IPS-11a (cell line): ENCODE measurements around the gene IQSEC1.
A peak's percentile ranks its signal among the peaks of the same experiment; 100 is the strongest.
"Not testable (repeated sequence)": the region's sequence is repeated elsewhere in the genome, so short reads cannot be mapped to it uniquely, and the experiment has no call there.

Experiments used
- H3K4me3 ChIP-seq: one replicate; pipeline ENCODE4 v1.5.1; 2013; ENCODE audit warnings: low read depth, low read length, control low read depth

IQSEC1 gene

DNA sequence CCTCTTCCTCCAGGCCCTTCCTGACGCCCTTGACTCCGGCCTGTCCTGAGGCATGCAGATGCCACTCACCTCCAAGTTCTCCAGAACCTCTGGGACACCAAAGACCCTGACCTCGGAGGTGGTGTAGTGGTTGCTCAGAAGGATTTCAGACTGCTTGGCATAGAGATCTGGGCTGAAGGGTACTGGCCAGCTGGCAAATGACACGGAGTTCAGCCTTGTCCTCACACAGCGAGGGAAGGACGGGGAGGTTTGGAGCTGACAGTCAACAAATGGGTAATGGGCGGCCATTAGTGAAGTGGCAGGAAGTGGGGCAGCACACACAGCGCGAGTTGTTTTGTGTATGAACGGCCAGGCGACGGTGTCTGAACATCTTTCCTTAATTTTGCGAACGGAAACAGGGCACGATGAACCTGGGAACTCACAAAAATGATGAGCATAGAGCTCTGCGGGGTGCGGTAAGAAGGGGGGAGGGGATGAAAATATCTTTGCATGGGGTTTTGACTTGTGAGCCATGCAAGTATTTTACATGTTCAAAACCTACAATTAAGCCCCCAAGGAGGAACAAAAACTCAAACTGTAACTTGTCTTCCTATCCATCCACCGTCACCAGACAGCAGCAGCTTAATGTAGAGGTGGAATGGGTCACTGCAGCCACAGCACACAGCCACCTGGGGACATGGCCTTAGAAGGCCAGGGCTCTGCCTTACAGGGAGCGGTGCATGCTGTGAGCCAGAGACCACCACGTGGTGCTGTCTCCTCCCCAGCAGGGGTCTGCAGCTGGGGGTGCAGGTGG is 188.2 kb downstream of the IQSEC1 start:
- H3K4me3 ChIP-seq, result no peak overlapping the region

- H3K4me3 ChIP-seq, result no peak overlapping the region
Observed at GRCh38 chr3:12884186-12884680, 189.0 kb downstream of the IQSEC1 start.

DNA sequence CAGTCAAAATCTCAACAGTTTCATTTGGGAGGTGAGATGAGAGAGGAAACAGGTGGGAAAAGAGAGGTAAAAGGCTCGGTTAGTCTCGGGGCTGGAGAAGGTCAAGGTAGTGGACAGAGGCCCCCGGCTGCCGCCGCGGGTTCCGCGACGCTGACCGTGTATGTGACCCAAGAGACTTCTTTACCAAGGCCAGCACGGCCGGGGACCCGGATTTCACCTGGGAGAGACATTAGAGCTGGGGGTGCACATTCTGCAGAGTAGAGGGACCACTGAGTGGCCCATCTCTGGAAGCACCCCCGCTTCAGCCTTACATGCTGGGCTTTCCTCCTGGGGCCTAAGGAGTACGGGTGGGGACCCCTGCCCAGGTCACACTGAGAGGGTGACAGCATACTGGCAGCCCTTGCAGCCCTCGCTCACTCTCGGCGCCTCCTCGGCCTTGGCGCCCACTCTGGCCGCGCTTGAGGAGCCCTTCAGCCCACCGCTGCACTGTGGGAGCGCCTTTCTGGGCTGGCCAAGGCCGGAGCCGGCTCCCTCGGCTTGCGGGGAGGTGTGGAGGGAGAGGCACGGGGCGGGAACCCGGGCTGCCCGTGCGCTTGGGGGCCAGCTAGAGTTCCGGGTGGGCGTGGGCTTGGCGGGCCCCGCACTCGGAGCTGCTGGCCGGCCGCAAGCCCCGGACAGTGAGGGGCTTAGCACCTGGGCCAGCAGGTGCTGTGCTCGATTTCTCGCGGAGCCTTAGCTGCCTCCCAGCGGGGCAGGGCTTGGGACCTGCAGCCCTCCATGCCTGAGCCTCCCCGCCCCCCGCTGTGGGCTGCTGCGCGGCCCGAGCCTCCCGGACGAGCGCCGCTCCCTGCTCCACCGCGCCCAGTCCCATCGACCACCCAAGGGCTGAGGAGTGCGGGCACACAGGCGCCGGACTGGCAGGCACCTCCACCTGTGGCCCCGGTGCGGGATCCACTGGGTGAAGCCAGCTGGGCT is 190.6 kb downstream of the IQSEC1 start:
- no peak overlapping the region for H3K4me3 ChIP-seq

DNA sequence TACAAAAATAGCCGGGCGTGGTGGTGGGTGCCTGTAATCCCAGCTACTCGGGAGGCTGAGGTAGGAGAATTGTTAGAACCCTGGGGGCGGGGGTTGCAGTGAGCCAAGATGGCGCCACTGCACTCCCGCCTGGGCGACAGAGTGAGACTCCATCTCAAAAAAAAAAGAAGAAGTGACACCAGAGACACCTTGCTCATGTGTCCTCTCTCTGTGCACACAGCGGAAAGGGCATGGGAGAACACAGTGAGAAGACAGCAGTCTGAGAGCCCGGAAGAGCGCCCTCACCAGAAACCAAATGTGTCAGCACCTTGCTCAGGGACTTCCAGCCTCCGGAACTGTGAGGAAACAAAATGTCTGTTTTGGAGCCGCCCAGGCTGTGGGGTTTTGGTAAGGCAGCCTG is 191.4 kb downstream of the IQSEC1 start:
- H3K4me3 ChIP-seq, result not testable (repeated sequence)

GRCh38 chr3:12879191-12879815 is 193.9 kb downstream of the IQSEC1 start:
- no peak overlapping the region for H3K4me3 ChIP-seq

- not testable (repeated sequence) for H3K4me3 ChIP-seq
Observed at GRCh38 chr3:12878758-12879157, 194.5 kb downstream of the IQSEC1 start.

- no peak overlapping the region for H3K4me3 ChIP-seq
Observed at GRCh38 chr3:12878141-12878574, 195.1 kb downstream of the IQSEC1 start.

- H3K4me3 ChIP-seq, result no peak overlapping the region
Observed at GRCh38 chr3:12877040-12877439, 196.2 kb downstream of the IQSEC1 start.

DNA sequence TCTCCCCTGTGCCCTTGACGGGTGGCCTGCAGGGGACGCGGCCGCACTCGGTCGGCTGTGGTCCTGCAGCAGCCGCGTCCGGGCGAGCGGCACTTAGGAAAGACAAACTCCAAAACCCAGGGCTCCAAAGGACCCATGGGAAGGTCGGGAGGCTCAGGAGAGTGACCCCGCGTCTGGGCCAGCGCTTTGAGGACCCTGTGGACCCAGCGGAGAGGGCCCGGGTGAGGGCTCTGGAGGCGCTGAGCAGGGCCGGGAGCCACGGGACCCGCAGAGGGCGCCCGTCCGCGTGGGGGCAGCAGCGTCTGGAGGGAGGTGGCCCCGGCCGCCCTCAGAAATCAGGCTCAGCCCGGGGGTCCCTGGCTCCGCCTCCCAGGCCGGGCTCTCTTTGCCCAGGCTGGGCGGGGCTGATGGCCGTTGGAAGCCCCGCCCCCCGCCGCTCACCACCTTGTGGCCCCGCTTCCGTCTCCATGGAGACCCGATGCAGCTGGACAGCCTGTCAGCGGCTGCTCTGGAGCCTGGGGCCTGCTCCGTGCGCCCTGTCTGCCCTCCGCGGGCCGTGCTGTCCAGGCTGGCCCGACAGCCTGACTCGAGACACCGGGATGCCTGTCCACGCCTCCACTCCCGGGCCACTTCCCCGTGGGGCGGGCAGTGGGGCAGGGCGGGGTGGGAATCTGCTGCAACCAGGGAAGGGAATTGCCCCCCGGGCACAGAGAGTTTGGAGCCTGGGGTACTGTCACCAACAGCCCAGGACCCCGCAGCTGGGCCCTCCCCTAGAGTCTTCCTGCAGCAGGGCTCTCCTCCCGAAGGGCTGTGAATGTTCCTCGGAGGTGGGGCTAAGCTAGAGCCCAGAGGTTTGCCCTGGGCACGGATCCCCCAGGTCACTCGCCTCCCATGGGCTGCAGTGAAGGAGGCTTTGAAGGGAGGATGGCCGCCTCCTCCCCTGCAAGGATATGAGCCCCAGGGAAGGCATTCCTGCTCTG is 197.1 kb downstream of the IQSEC1 start:
- peak overlapping the region; percentile 21 for H3K4me3 ChIP-seq

GRCh38 chr3:12871404-12871983 is 201.7 kb downstream of the IQSEC1 start:
- H3K4me3 ChIP-seq, result no peak overlapping the region

- H3K4me3 ChIP-seq, result no peak overlapping the region
Observed at GRCh38 chr3:12870942-12871341, 202.3 kb downstream of the IQSEC1 start.

GRCh38 chr3:12869035-12869621 is 204.1 kb downstream of the IQSEC1 start:
- H3K4me3 ChIP-seq, result peak overlapping the region; percentile 47

DNA sequence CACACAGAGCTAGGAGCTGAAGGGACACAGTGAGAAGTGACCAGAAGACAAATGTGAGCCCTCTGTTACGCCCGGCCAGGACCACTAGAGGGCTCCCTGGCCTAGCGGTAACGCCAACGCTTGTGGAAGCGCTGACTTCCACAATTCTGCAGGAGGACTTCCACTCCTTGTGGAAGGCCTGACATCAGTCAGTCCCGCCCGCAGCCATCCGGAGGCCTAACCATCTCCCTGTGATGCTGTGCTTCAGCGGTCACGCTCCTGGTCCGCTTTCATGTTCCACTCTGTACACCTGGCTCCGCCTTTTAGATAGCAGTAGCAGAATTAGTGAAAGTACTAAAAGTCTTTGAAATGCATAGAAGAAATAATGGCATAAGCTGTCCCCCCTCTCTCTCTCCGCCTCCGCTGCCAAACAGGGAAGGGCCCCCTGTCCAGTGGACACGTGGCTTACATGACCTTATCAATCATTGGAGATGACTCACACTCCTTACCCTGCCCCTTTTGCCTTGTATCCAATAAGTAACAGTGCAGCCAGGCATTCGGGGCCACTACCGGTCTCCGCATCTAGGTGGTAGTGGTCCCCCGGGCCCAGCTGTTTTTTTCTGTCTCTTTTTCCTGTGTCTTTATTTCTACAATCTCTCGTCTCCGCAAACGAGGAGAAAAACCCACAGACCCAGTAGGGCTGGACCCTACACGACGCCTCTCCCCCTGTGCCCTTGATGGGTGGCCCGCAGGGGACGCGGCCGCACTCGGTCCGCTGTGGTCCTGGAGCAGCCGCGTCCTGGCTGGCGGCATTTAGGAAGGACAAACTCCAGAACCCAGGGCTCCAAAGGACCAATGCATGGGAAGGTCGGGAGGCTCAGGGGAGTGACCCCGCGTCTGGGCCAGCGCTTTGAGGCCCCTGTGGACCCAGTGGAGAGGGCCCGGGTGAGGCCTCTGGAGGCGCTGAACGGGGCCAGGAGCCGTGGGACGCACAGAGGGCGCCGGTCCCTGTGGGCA is 204.9 kb downstream of the IQSEC1 start:
- peak overlapping the region; percentile 47 for H3K4me3 ChIP-seq

DNA sequence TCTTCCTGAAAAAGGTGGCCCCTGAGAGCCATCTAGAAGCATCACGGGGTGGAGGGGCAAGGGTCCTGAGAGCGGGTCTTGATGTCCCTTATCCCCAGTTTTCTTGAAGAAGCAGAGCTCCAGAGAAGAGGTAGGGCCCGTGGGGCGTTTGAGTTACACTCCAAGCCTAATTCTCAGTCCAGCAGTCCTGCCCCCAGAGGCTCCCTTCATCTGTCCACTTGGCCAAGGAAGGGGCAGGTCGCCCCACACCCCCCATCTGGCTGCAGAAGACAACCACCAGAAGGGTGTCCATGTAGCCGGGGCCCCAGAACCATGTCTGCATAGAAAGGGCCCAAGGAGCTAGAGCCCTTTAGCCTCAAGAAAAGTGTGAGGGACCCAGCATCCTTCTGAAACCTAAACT is 206.4 kb downstream of the IQSEC1 start:
- H3K4me3 ChIP-seq, result no peak overlapping the region

DNA sequence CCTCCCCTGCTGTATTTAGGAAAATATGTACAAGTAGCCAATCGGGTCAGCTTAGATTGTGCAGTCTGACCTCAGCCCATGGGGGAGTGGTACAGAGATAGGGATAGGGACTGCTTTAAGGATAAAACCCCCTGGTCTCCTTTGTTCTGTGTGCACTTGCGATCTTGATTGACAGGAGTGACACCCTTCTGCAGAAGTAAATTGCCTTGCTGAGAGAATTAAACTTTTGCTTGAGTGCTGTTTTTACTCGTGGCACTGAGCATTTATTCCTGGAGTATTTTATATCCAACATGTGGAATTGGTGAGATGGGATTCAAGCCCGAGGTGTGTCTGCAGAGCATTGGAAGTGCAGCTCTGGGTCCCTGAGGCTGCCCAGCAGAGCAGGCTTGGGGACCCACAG is 208.0 kb downstream of the IQSEC1 start:
- H3K4me3 ChIP-seq, result no peak overlapping the region

- no peak overlapping the region for H3K4me3 ChIP-seq
Observed at GRCh38 chr3:12862387-12862786, 210.8 kb downstream of the IQSEC1 start.

DNA sequence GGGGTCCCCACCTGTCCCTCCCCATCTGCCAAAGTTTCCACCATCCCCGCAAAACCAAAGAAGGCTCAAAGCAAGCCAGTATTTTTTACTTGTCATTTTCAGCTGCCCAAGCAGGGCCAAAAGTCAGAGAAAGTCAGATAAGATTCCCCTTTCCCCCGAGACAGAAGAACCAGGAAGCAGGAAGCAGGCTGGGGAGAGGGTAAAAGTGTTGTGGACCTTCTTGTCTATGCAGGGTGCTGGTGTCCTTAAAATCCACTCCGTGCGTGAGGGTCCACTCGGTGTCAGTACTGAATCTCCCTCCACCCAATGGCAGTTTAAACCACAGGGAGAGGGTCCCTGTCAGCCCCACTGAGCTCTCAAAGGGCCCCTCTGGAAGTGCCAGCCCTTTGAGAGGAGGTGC is 211.6 kb downstream of the IQSEC1 start:
- no peak overlapping the region for H3K4me3 ChIP-seq

GRCh38 chr3:12859840-12860239 is 213.4 kb downstream of the IQSEC1 start:
- no peak overlapping the region for H3K4me3 ChIP-seq
